GM12891 (cell line): ENCODE measurements around the gene GRN. TPM values are rescaled to one million over a fixed set of nuclear protein-coding genes. Genes with fewer than 3 reads are reported as not detected.

Source experiments
- DNase-seq: peaks from one replicate; pipeline ENCODE4 v3.0.0; 2011; ENCODE audit warnings: low spot score; ENCODE audit not compliant: insufficient read length
- FAIRE-seq: peaks from 2 replicates; lab custom pipeline; 2011; peaks lifted over from hg19 to GRCh38; lab: Jason Lieb, UNC
- PAX5 ChIP-seq: IDR thresholded peaks from 2 replicates; pipeline ENCODE4 v1.6.1; 2011; ENCODE audit warnings: low read length, moderate library complexity, mild to moderate bottlenecking; ENCODE audit not compliant: insufficient read depth, severe bottlenecking
- POLR2A ChIP-seq: IDR thresholded peaks from 2 replicates; pipeline ENCODE4 v1.6.1; 2011; ENCODE audit warnings: low read depth, low read length, control low read depth
- POLR2AphosphoS5 ChIP-seq: IDR thresholded peaks from 2 replicates; pipeline ENCODE4 v1.6.1; 2011; ENCODE audit warnings: low read depth, low read length, control low read depth
- POU2F2 ChIP-seq: IDR thresholded peaks from 2 replicates; pipeline ENCODE4 v1.6.1; 2011; ENCODE audit warnings: low read depth, mild to moderate bottlenecking, control low read depth, low read length, moderate library complexity
- SPI1 ChIP-seq: IDR thresholded peaks from 2 replicates; pipeline ENCODE4 v1.6.1; 2011; ENCODE audit warnings: low read depth, low read length, control low read depth
- TAF1 ChIP-seq: IDR thresholded peaks from 2 replicates; pipeline ENCODE4 v1.6.1; 2011; ENCODE audit warnings: low read depth, low read length, control low read depth
- polyA plus RNA-seq: library from polyadenylated mRNA; unstranded; fragments of >200 nt; gene quantifications from one replicate; pipeline ENCODE4 v1.2.1, GENCODE V29; 2012; ENCODE audit warnings: low read depth, missing spikeins, inconsistent platforms; ENCODE audit not compliant: missing spikeins

The GRN gene
- 208 TPM for polyA plus RNA-seq

GRCh38 chr17:44344939-44345453 is at the start of gene GRN:
Gene GRN (plus strand): TSS chr17:44345302. CDS start chr17:44349165, 3,863 bp downstream.
- TF ChIP-seq POLR2A = peak; percentile 91
- TF ChIP-seq POLR2AphosphoS5 = peak; percentile 81; the same call in 1 of the 2 replicates
- peak; percentile 33; the same call in 1 of the 2 replicates for TF ChIP-seq POU2F2
- TF ChIP-seq PAX5 = no peak
- TF ChIP-seq TAF1 = peak; percentile 71
- TF ChIP-seq SPI1 = peak; percentile 43
- DNase-seq (peak; percentile 81), FAIRE-seq (peak; percentile 94)

GRCh38 chr17:44297975-44298374 is 47.1 kb upstream of the GRN start:
- DNase-seq = no peak
- FAIRE-seq = no peak
- TF ChIP-seq POLR2A (no peak), POU2F2 (no peak), POLR2AphosphoS5 (no peak), PAX5 (no peak), SPI1 (no peak), TAF1 (no peak)

- TF ChIP-seq TAF1 (no peak), PAX5 (no peak), POLR2A (no peak), SPI1 (no peak), POU2F2 (no peak), POLR2AphosphoS5 (no peak)
- no peak for DNase-seq
- no peak for FAIRE-seq
Measured at GRCh38 chr17:44304651-44305050, 40.5 kb upstream of the GRN start.

- TF ChIP-seq PAX5 (no peak), TAF1 (no peak), POU2F2 (no peak), POLR2AphosphoS5 (no peak), POLR2A (no peak), SPI1 (no peak)
- DNase-seq (no peak), FAIRE-seq (no peak)
Measured at GRCh38 chr17:44307387-44308186, 37.5 kb upstream of the GRN start.

- TF ChIP-seq PAX5 = no peak
- no peak for TF ChIP-seq SPI1
- TF ChIP-seq POLR2A = no peak
- TF ChIP-seq POLR2AphosphoS5 = no peak
- no peak for TF ChIP-seq POU2F2
- no peak for TF ChIP-seq TAF1
- peak; percentile 58 for FAIRE-seq
- peak; percentile 98 for DNase-seq
Measured at GRCh38 chr17:44308320-44308818, 36.7 kb upstream of the GRN start, which contains the start of gene RUNDC3A. Gene RUNDC3A (plus strand): TSS chr17:44308601. CDS start chr17:44308833, 232 bp downstream.

GRCh38 chr17:44308865-44309264 is 36.2 kb upstream of the GRN start:
- TF ChIP-seq PAX5 = no peak
- no peak for TF ChIP-seq SPI1
- no peak for TF ChIP-seq POLR2A
- no peak for TF ChIP-seq TAF1
- TF ChIP-seq POLR2AphosphoS5 = no peak
- no peak for TF ChIP-seq POU2F2
- no peak for FAIRE-seq
- no peak for DNase-seq

- DNase-seq (no peak), FAIRE-seq (no peak)
- TF ChIP-seq TAF1 (no peak), SPI1 (no peak), POLR2AphosphoS5 (no peak), PAX5 (no peak), POLR2A (no peak), POU2F2 (no peak)
Measured at GRCh38 chr17:44309472-44309871, 35.6 kb upstream of the GRN start.

GRCh38 chr17:44310188-44310587 is 34.9 kb upstream of the GRN start:
- FAIRE-seq (no peak), DNase-seq (no peak)
- TF ChIP-seq PAX5 = no peak
- TF ChIP-seq TAF1 = no peak

- TF ChIP-seq POU2F2 (no peak), PAX5 (no peak), POLR2AphosphoS5 (no peak), POLR2A (no peak), SPI1 (no peak), TAF1 (no peak)
- FAIRE-seq (no peak), DNase-seq (no peak)
Measured at GRCh38 chr17:44310609-44311376, 34.3 kb upstream of the GRN start.
